K562 (cell line): Measurements from ENCODE around the gene ZNF385C. TPM values are rescaled to one million over a fixed set of nuclear protein-coding genes. Genes with fewer than 3 reads are reported as not detected.

Experiments used
- ATAC-seq: fragments of 200-7000 bp; cut with Tn5 transposase; 3 replicates; pipeline ENCODE4 v1.9.1; 2020; ENCODE audit warnings: moderate library complexity
- BruUV-seq: library from RNA; stranded (reverse); fragments of 400-500 nt; replicated peaks from 2 replicates; lab custom pipeline; 2021; lab: Mats Ljungman, UMichigan
- CTCF ChIA-PET: fragments of 300-600 bp; formaldehyde crosslinking; extraction: SDS; loops from one replicate; lab custom pipeline; 2021; ENCODE audit warnings: low intra/inter-chr PET ratio; lab: Yijun Ruan, JAX
- POLR2A ChIA-PET: fragments of 300-600, 350-650 bp; sonication (Branson Sonifier 250); formaldehyde crosslinking; extraction: SDS; loops from one replicate; lab custom pipeline; 2021; ENCODE audit warnings: antibody characterized with exemption, inconsistent platforms; lab: Yijun Ruan, JAX
- DNase-seq, 4 experiments: peaks; one replicate each; pipeline versions ENCODE4 v3.0.0 to v3.0.0-alpha.2; 2011 to 2018; ENCODE audit warnings: low spot score in 3 of 4, mixed read lengths in 3 of 4; ENCODE audit errors: extremely low read depth in 1 of 4
- FAIRE-seq: peaks from 2 replicates; lab custom pipeline; 2011; peaks lifted over from hg19 to GRCh38; lab: Jason Lieb, UNC
- H2AFZ ChIP-seq: 2 replicates; pipeline ENCODE4 v1.6.0; 2011; ENCODE audit warnings: low read depth, low read length, control low read depth, inconsistent platforms
- H3K27ac ChIP-seq: fragments of 200-600 bp; 3 replicates; pipeline ENCODE4 v1.8.0; 2011; ENCODE audit warnings: low read depth, mild to moderate bottlenecking, control low read depth, inconsistent platforms, low read length, moderate library complexity, mixed read lengths; ENCODE audit errors: extremely low read depth
- H3K27me3 ChIP-seq, 2 experiments: fragments of 300-600 bp in 1 of 2; 2 replicates in 1 of 2; 3 replicates in 1 of 2; pipeline versions ENCODE4 v1.6.0 to v1.8.0; 2011; ENCODE audit warnings: inconsistent platforms in 2 of 2, low read length in 2 of 2, mild to moderate bottlenecking in 1 of 2, mixed read lengths in 1 of 2, moderate library complexity in 1 of 2; ENCODE audit not compliant: control insufficient read depth in 2 of 2, insufficient read depth in 2 of 2
- H3K36me3 ChIP-seq: fragments of 300-600 bp; 3 replicates; pipeline ENCODE4 v1.8.0; 2011; ENCODE audit warnings: mild to moderate bottlenecking, low read length, inconsistent platforms; ENCODE audit not compliant: control insufficient read depth, insufficient read depth
- H3K4me1 ChIP-seq, 2 experiments: fragments of 200-600 bp in 1 of 2; replicated peaks in 1 of 2; 2 replicates in 1 of 2; 3 replicates in 1 of 2; pipeline versions ENCODE4 v1.5.1 to v1.8.0; 2011; ENCODE audit warnings: inconsistent platforms in 2 of 2, low read length in 2 of 2, mild to moderate bottlenecking in 1 of 2, mixed read lengths in 1 of 2, moderate library complexity in 1 of 2; ENCODE audit not compliant: control insufficient read depth in 2 of 2, insufficient read depth in 2 of 2
- H3K4me2 ChIP-seq: 2 replicates; pipeline ENCODE4 v1.6.1; 2011; ENCODE audit warnings: low read length, control low read depth, inconsistent platforms, mixed read lengths; ENCODE audit not compliant: insufficient read depth
- H3K4me3 ChIP-seq: fragments of 200-600 bp; sonication (generic), shearing (Covaris generic); 2 replicates; pipeline ENCODE4 v1.5.1; 2016; ENCODE audit warnings: control low read depth, inconsistent platforms
- H3K79me2 ChIP-seq: fragments of 200-600 bp; 3 replicates; pipeline ENCODE4 v1.8.0; 2011; ENCODE audit warnings: low read length, inconsistent platforms; ENCODE audit not compliant: control insufficient read depth, insufficient read depth
- H3K9ac ChIP-seq, 2 experiments: 2 replicates each; pipeline versions ENCODE4 v1.6.0 to v1.6.1; 2011; ENCODE audit warnings: low read depth in 2 of 2, low read length in 2 of 2, control low read depth in 1 of 2, inconsistent platforms in 1 of 2, mild to moderate bottlenecking in 1 of 2, mixed read lengths in 1 of 2; ENCODE audit not compliant: insufficient read depth in 1 of 2
- H3K9me1 ChIP-seq: one replicate; pipeline ENCODE4 v1.6.0; 2011; ENCODE audit warnings: inconsistent platforms, mild to moderate bottlenecking, low read length, moderate library complexity; ENCODE audit not compliant: control insufficient read depth, insufficient read depth
- H3K9me3 ChIP-seq: replicated peaks from 2 replicates; pipeline ENCODE4 v1.5.1; 2011; ENCODE audit warnings: low read depth, low read length, inconsistent platforms; ENCODE audit not compliant: control insufficient read depth, insufficient read depth
- H4K20me1 ChIP-seq: replicated peaks from 2 replicates; pipeline ENCODE4 v1.6.1; 2011; ENCODE audit warnings: low read length, inconsistent platforms, mixed read lengths; ENCODE audit not compliant: control insufficient read depth, insufficient read depth
- TEAD2 ChIP-seq: fragments of 450-650 bp; IDR thresholded peaks from 2 replicates; pipeline ENCODE4 v1.6.1; 2016; ENCODE audit warnings: missing genetic modification characterization, control low read depth, missing compliant biosample characterization
- WGBS: fragments of 100-300 bp; shearing (Covaris generic); methylation state at CpG from one replicate; pipeline ENCODE4 v1.1.6; 2016; ENCODE audit warnings: low coverage, mixed read lengths; ENCODE audit not compliant: insufficient coverage; ENCODE audit errors: missing lambda C conversion rate; 5-methylcytosine and 5-hydroxymethylcytosine counted together
- in situ Hi-C: fragments of 300-500 bp; cut with MboI; formaldehyde crosslinking; loops from 4 replicates; pipeline ENCODE4 v1.15.0; 2018; ENCODE audit warnings: inconsistent platforms, mixed read lengths
- intact Hi-C: fragments of 100-400 bp; cut with micrococcal nuclease; formaldehyde crosslinking; loops from 2 replicates; pipeline ENCODE4 v1.14.2; 2022
- polyA plus RNA-seq, 8 experiments: library from polyadenylated mRNA; depleted of rRNA in 4 of 8; stranded (reverse) in 5 of 8; unstranded in 3 of 8; fragments of >200 nt; fragmentation: Nextera tagmentation in 2 of 8; fragmentation: Illumina TruSeq in 1 of 8; extraction: Ambion mirVana in 2 of 8; extraction: Trizol in 1 of 8; gene quantifications; 2 replicates each; pipeline versions ENCODE4 v1.2.1 to v1.2.3, GENCODE V29; 2011 to 2014; ENCODE audit warnings: inconsistent platforms in 1 of 8, missing spikeins in 1 of 8
- total RNA-seq, 7 experiments: library from RNA; depleted of rRNA in 6 of 7; stranded (reverse); fragments of >200 nt in 6 of 7; fragmentation: Illumina TruSeq in 2 of 7; extraction: Trizol in 2 of 7; gene quantifications; 2 replicates each; pipeline versions ENCODE4 v1.2.1 to v1.2.3, GENCODE V29; 2011 to 2021; ENCODE audit warnings: low replicate concordance in 1 of 7
- TF ChIP-seq, protein P1 (sequence below): fragments of 450-650 bp; conservative IDR thresholded peaks from 2 replicates; pipeline ENCODE4 v1.6.1; 2016; ENCODE audit warnings: missing genetic modification characterization, low read depth, mild to moderate bottlenecking, missing compliant biosample characterization, moderate library complexity
- TF ChIP-seq, protein P2 (sequence below), 3 experiments: IDR thresholded peaks in 2 of 3; conservative IDR thresholded peaks in 1 of 3; 2 replicates each; pipeline ENCODE4 v1.5.1; 2011 to 2012; ENCODE audit warnings: low read length in 3 of 3, mild to moderate bottlenecking in 3 of 3, control low read depth in 2 of 3, improper control_type of control experiment in 1 of 3, inconsistent platforms in 1 of 3, low read depth in 1 of 3, mixed read lengths in 1 of 3, moderate library complexity in 1 of 3; ENCODE audit not compliant: insufficient read depth in 2 of 3

The ZNF385C gene
- total and polyA plus RNA-seq, 9 of the 15 experiments (the other 6 are each of a cell fraction or from before 2014, with no cell fraction given): 0.03 to 0.35 (median 0.18) TPM; not detected in 1

DNA sequence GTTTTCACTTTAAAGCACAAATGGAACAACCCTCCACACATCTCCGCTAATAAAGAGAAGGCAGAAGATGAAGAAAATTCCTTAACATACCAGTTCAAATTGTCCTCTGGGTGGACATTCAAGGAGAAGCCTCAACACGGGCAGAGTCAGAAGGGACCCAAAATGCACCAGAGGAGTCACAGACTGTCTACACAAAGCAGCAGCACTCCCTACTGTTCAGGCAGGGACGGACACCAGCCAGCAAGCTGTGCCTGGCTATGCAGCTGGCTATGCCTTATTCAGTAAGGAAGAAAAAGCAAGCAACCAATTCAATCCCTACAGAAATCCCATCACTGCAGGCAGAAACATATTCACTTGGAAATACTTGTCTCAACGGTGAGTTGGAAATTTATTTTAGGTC, 89.1 kb downstream of the ZNF385C start:
- no peak overlapping the region for H3K4me2 ChIP-seq
- no TSS peak for BruUV-seq
- peaks cover 0 to 17% of the 10 kb centered on the region in 2 experiments; a peak in 2 of 5 replicates for H3K4me1 ChIP-seq
- peaks cover 30% of the 10 kb centered on the region for H4K20me1 ChIP-seq
- ChIA-PET CTCF (interaction anchor here (0.5 kb wide), 1 partner anchor 61 kb away, joined by 3 read pairs; no protein-coding TSS in a partner anchor), POLR2A (interaction anchor here (0.6 to 3.3 kb wide), 3 partner anchors 9 to 280 kb away, joined by 3 to 11 read pairs (median 3); partner anchors contain the start of genes DNAJC7 and NKIRAS2)
- no peak overlapping the region for H2AFZ ChIP-seq
- H3K4me3 ChIP-seq: no peak overlapping the region
- ATAC-seq (peak; percentile 79), FAIRE-seq (peak; percentile 49), DNase-seq (no peak)
- peaks cover 54% of the 10 kb centered on the region for H3K36me3 ChIP-seq
- H3K9ac ChIP-seq: no peak overlapping the region
- H3K9me3 ChIP-seq: no peaks in the 10 kb centered on the region
- H3K9me1 ChIP-seq: no peaks in the 10 kb centered on the region
- in situ Hi-C loops (no loop called here), intact Hi-C loops (no loop called here)
- H3K27ac ChIP-seq: no peak overlapping the region
- 80% methylated on average over 4 of the region's 4 CpGs for WGBS
- H3K79me2 ChIP-seq: peaks cover 98% of the 10 kb centered on the region
- no peak for TF ChIP-seq TEAD2
- TF ChIP-seq, protein P1, sequence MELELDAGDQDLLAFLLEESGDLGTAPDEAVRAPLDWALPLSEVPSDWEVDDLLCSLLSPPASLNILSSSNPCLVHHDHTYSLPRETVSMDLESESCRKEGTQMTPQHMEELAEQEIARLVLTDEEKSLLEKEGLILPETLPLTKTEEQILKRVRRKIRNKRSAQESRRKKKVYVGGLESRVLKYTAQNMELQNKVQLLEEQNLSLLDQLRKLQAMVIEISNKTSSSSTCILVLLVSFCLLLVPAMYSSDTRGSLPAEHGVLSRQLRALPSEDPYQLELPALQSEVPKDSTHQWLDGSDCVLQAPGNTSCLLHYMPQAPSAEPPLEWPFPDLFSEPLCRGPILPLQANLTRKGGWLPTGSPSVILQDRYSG (tag): no peak
- TF ChIP-seq, protein P2, sequence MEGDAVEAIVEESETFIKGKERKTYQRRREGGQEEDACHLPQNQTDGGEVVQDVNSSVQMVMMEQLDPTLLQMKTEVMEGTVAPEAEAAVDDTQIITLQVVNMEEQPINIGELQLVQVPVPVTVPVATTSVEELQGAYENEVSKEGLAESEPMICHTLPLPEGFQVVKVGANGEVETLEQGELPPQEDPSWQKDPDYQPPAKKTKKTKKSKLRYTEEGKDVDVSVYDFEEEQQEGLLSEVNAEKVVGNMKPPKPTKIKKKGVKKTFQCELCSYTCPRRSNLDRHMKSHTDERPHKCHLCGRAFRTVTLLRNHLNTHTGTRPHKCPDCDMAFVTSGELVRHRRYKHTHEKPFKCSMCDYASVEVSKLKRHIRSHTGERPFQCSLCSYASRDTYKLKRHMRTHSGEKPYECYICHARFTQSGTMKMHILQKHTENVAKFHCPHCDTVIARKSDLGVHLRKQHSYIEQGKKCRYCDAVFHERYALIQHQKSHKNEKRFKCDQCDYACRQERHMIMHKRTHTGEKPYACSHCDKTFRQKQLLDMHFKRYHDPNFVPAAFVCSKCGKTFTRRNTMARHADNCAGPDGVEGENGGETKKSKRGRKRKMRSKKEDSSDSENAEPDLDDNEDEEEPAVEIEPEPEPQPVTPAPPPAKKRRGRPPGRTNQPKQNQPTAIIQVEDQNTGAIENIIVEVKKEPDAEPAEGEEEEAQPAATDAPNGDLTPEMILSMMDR (IDR thresholded peaks at IDR 0.05 in 2 of 3, conservative IDR thresholded peaks at IDR 0.05 in 1 of 3; ENCODE audit: insufficient read depth in 2 of 3, low read depth in 1 of 3, low read length in 3 of 3): peak; percentile 20 to 37 (median 24); a peak in 3 of 6 replicates
- H3K27me3 ChIP-seq: no peaks in the 10 kb centered on the region
